Ecto neural progenitor cell (in vitro differentiated cells): ENCODE results near the gene VEGFC.

Experiments used
- DNase-seq: peaks from one replicate; pipeline ENCODE4 v3.0.0-alpha.2; 2018; ENCODE audit warnings: low spot score

The VEGFC gene

DNA sequence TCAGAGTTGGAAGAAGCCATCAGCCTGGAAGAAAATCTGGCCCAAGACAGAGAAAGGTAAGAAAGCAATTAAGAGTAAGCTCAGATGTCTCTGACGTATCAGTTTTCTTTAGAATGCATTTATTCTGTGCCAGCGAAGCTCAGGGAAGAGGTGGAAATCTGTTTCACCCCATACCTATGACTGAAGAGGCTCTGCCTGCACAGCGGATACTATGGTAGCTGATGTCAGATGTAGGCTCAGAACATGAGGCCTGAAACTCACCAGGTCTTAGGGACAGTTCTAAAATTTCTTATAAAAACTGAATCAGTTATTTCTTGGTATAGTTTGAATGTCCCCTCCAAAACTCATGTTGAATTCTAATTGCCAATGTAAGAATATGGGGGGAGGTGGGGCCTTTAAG lies 30.9 kb downstream of the VEGFC start:
- no peak for DNase-seq

DNA sequence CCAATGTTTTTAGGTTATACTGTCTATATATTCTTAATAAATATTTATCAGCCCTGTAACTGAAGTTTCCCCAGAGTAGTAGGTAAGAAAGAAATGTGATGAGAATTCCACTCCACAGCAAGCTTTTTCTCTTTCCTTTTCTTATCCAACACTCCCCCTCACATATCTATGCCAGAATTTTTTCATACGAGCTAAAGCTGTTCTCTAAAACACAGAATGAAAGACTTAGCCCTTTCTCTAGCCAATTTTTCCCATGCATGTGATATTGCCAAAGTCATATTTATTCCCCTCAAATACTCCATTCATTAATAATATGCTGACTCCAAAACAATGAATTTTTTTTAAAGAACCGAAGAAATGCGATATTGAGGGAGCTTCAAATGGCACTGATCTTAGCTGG lies 32.3 kb downstream of the VEGFC start:
- DNase-seq: no peak

DNA sequence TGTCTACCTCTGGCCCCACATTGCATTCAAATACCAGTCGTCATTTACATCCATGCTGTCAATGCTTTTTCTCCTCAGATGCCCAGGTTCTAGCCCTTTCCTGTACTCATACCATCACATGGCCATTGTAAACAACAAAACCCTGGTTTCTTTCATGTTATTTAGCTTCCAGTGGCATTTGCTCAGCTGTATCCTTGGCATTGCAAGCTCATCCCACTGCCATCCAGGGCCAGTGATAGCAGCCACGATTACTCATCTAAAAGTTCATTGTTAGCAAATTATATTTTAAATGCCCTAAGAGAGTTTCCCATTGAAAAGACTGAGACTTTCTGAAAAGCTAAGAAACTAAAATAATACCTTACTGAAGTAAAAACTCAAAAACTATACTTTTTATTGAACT lies 34.0 kb downstream of the VEGFC start:
- DNase-seq: no peak

DNA sequence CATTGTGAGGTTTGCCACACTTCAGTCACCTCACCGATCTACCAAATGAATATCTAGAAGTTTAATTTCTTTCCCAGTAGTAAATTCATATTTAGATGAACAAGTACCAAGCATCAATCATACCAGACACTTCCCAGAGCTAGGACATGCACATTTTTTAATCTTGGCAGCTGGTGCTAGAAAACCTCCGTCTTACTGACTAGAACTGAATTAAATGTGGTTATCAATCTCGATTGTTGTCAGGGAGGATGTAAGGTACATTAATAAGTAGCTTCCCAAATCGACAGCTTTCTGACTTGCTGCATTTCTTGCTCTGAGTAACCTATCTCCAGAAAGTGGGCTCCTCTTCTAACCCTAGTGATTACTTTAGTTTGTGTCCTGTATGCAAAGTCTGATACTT lies 34.4 kb downstream of the VEGFC start:
- DNase-seq: no peak

DNA sequence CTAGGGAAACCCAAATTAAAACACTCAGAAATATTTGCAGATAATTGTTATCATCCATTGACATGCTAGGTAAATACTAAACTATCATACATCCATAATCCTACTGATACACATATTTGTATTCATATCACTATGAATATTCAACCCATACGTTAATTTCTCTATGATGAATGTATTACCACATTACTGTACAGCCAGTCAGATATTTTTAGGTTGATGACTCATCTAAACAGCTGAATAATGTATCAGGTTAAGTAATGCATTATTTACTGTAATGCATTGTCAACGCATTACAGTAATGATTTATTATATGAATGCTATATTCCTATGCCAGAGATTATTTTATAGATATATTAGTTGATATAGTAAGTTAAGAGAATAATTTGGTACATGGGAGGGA lies 37.1 kb downstream of the VEGFC start:
- no peak for DNase-seq

DNA sequence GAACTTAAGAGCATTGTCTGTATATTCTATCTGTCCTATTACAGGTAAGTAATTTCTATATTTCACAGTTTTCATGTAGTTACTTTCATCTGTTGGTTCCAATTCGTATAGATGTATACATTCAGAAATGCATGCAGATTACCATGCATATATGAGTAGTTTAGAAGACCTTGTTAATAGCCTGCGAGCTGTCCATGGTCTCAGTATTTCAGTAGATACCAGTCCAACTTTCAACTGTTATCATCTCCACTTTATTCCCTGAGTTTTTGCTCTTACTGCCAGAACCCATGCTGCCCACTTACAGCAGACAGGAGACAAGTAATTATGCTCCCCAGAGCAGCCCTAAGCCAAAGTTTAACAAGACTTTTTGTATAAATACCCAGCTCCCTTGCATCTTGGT lies 37.7 kb downstream of the VEGFC start:
- DNase-seq: no peak

DNA sequence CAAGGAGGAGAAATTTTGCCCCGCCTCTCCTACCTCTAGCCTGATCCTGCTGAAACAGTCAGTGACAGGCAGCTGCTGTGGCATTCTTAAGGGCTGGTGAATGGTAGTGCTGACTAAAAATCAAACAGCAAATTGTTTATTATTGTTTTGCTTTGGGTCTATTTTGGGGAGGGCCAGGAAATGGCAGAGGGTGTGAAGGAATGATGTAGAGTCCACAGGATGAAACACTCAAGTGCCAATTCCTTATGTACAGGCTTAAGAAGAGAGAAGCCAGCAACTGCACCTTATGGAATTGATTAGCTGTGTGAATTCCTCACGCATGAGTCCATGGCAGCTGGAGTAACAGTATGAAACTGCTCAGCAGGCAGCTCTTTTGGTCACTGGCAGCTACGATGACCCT lies 39.7 kb downstream of the VEGFC start:
- no peak for DNase-seq

DNA sequence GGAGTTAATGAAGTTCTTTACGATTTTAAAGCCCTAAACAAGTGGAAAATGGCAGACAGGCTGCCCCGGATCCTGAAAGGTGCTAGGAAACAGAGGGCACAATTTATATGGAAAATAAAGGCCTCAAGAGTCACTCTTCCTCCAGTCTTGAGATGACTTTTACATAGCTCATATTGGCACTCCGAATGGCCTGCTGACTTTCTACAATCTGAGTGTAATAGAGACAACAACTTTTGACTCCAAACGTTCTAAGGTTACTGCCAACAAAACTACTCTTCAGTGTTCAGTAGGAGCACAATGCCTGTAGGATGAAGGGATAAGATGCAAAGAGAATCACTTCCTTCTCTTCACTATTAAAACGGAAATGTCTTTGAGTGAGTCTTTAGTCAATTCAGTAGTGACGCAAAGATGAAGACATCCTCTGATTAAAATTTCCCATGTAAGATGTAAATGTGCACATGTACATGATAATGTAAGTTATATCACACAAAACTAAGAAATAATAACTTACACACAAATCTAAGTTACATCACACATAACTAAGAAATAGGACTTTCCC lies 40.5 kb downstream of the VEGFC start:
- no peak for DNase-seq

DNA sequence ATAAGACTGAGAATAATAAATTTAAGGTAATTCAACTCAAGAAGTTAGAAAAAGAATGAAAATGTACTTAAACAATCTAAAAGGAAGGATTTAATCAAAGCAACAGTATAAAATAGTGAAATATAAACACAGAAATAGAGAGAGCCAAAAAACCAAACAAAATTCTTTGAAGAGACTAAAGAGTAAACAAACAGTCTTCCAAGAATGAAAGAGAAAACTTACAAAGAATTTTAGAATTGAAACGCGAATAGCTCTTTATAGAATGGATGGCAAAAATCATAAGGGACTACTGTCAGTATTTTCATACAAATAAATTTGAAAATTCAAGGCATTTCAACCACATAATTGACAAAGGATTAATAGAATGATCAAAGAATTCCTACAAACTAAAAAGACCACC lies 41.7 kb downstream of the VEGFC start:
- DNase-seq: no peak

DNA sequence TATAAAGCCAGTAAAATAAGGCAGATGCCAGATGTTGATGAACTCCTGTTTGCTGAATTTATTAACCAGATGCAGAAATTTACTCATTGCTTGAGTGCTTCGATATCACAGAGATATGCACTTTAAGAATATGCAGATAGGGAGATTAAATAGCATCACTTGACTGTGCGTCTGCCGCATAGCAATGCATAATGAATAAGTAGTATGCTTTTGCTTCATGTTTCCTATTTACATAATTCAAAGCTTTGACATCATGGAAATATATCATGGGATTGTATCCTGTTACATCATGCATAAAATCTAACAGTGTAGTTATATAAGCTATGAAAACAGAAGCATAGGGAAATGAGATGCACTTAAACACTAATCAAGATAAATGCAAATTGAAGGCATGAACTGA lies 45.9 kb downstream of the VEGFC start:
- DNase-seq: no peak

DNA sequence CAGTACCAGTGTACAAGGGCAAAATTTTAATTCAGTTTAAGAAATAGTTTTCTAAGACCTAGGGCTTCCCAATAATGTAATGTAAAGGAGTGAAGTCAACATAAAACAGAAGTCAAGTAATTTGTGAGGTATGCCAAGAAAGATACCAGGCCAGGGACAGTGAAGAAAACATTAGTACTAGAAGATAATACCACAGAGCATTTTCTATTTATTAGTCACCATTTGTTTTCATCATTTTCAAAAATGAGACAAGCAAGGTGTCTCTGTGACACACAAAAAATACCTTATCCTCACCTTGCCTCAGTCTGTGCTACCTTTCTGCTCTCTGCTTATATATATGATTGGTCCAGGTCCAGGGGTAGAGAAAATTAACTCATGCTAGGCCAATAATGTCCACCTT lies 46.8 kb downstream of the VEGFC start:
- DNase-seq: no peak

DNA sequence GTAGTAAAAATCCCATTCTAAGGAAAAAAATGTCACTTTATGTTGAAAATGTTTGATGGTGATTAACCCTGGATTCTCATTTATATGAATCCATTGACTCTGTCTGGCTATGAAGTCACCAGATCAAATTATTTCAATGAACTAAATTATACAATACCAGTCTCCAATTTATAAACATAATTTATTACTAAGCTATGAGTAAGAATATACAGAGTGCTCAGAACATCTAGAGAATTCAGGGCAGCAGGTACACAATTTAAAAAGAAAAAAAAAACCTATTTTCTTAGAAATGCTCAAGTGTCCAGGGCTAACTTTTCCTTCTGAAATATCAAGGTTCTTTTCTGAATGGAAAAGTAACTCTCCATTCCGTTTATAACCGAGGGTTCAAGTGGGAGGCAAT lies 48.6 kb downstream of the VEGFC start:
- DNase-seq: no peak

DNA sequence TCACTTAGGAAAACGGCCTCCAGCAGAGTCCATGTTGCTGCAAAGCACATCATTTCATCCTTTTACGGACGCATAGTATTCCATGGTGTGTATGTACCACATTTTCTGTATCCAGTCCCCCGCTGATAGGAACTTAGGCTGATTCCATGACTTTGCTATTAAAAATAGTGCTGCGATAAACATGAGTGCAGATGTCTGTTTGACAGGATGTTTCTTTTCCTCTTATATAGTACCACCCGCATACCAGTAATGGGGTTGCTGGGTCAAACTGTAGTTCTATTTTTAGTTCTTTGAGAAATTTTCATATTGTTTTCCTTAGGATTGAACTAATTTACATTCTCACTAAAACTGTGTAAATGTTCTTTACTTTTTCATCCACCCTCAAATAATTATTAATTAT lies 50.5 kb downstream of the VEGFC start:
- DNase-seq: no peak

DNA sequence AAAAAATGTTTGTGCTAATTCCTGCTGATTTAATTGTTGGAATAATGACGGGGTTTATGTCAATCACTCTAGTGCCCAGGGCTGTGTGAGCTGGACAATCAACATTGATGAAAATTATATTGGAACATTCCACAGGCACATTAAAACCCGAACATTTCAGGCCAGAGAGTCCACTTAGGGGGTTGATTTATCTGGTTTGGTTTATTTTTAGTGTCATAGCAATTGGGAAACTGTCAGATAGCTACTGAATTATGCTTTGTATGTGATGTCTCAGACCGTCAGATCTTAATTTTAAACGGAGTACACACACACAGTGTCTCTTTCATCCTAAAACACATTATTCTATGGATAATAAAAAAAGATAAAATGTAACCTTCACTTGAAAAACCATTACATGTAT lies 51.5 kb downstream of the VEGFC start:
- no peak for DNase-seq

DNA sequence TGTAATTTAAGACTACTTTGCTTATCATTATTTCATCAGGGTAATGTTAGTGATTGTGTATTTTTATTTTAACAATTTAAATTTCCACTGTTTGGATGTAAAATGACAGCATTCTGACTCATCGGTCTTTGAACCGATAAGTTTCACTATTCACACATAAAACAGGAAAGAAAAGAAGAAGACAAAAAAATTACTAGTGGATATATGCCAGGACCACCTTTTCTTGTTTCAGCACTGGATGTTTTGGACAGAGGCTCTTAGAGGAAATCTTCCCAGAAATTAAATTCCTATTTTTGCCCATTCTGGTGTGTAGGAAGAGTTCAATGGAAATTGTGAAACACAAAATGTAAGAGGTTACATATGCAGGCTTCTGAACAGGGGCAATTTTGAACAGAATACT lies 57.4 kb downstream of the VEGFC start:
- DNase-seq: no peak

DNA sequence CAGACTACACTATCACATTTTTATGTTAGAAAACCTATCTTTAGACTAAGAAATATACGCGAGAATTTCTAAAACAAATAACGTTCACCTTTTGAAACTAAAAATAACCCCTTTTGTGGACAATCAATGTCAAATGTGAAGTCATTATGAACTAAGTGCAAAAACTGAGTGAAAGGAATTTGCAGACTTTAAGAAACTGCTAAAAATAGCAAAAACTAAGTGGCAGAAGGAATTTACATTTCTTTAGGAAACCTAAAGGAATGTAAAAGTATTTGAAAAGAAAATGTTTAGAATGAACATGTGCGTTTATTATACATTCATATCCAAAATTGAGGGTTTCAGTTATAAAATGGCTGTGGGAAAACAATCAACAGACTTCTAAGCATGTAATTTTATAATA lies 58.3 kb downstream of the VEGFC start:
- no peak for DNase-seq

DNA sequence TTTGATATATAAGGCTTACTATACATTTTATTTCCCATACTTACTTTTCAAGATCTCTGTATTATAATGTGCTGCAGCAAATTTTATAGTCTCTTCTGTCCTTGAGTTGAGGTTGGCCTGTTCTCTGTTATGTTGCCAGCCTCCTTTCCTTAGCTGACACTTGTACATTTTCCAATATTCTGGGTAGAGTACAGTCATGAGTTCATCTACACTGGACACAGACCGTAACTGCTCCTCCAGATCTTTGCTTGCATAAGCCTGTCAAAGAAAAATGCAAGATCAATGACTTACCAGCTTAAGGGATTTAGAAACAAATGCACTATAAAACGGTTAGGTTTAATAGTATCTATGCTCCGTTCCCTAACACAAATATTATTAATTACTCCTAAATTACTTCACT lies 63.2 kb downstream of the VEGFC start:
- no peak for DNase-seq

DNA sequence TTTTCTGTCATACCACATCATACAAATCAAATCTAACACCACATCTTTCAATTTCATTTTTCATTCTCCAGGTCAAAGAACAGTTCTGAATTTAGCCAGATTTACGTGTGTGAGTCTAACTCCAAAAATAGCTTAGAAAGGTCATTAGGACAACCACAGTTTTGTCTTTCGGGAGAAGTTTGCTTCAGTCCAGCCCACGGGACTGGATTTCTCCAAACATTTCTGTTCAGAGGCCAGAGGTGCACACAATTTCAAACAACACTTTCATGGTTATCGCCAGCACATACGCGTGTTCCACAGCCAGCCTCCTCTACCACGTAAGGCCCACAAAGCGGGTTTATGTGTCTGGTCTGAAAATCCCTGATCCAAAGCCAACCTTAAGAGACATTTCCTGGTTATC lies 65.9 kb downstream of the VEGFC start:
- no peak for DNase-seq

DNA sequence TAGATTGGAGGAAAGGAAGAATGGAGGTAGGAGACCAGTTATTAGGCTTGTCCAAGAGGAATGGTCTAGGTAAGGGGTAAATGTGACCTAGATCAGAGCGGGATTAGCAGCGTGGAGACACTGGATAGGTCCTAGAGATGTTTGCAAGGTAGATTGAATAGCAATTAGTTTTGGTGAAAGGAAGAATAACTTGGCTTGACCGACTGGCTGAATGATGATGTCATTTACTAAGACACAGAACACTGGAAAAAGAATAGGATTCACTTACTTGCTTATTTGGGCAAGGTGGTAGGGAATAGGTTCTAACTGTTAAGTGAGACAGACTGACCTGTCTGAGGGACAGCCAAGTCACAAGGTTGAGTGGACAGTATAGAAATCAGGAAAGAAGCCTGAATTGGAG lies 71.3 kb downstream of the VEGFC start:
- no peak for DNase-seq

DNA sequence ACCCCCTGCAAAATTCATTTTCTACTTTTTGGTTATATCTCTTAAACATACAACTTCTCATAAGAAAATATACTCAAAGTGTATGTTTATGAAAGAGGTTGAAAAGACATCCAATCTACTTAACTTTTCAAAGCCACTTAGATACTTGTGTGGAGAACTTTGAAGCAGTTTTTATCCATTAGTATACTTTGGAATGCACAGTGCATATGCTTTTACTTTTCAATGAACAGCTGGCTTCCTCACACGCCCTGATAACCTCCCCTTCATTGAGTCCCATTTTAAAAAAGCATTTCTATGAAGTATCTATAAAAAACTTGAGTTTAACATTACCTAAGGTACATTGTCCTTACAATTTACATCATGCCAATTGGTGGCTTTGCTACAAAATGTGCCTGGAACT lies 73.8 kb downstream of the VEGFC start:
- DNase-seq: no peak

DNA sequence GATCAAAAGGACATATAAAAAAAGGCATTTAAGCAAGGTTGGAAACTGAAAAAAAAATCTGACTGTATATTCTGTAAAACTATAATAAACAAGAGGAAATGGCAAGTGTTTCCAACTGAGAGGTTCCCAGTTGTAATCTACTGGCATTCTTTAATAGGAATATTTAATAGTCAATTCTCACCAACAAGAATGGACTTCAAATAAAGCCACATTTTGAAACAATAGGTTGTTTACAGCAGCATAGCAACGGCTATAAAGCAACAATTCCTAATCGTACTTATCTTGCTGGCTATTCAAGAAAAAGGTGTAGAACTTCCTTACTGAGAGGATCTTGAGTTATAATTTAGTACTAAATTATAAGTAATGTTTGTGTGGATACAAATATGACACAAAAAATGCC lies 75.5 kb downstream of the VEGFC start:
- DNase-seq: no peak

DNA sequence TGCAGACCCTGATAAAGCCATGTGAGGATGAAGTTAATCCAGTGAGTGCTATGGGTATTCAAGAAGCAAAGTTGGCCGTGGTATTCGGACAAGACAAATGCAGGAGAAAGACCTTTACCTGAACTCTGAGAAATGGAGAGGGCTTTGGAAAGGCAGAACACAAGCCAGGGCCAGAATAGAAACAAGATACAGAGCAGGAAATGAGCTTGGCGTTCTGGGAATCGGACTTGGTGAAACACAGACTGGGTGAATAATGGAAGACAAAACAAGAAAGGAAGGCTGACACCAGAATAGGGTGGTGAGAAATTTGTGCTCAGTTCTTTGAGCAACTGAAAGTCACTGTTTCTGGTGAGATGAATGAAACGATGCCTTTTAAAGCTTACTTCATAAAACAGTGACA lies 83.3 kb downstream of the VEGFC start:
- no peak for DNase-seq

DNA sequence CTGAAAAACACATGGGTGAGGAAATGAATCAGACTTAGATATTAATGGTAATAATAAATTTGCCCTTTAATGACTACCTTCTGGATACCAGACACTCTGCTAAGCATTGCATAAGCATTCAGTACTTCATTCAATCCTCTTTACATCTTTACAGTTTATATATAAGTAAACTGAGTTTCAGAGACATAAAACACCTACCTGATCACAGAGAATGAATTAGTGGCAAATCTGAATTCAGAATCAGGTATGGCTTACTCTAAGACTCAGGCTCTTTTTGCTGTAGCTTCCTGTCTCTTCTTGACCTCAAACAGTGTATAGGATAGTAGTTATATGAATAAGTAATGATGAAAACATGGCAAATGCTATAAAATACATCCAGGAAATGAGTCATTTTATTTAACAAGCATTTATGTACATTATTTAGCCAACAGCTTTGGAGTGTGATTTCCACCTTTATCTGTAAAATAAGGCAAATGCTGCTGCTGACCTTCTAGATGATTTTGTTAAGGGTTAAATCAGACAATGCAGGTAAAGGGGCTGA lies 83.9 kb downstream of the VEGFC start:
- DNase-seq: no peak

DNA sequence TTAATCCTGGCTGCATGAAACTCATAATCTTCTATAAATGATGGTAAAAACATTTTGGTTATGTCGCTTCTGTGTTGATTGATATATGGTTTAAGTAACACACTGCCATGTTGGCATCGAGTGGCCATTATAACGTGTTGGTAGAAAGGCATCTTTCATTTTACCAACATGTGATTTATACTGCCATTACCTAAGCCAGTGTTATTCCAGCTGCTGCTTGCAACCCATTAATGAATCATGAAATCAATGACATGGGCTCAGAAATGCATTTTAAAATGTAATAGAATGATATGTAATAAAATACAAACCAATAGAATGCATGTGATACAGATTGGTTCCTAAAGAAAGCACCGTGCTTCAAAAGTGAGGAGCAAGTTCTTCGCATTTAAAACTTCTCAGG lies 102.0 kb downstream of the VEGFC start:
- no peak for DNase-seq

DNA sequence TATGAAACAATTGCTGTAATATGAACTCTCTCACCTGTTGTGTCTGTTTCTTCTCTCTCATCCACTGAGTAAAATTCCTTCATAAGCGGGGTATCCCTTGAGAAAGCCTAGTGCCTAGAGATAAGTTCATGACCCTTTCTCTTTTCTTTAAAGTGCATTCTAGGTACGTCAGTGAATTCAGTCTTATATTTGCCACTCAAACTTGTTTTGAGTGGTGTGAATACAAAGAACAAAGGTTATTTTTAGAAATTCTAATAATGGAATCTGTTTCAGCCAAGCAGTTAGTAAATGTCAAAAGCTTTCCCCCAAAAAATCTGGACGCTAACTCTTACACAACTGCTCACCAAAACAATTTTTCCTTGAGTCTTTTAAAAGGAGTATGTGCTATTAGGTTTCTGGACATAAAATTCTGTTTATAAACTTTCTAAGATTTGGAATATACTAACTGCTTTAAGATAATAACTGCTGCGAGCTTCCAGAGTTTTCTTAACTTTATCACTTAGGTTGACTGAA lies 112.0 kb downstream of the VEGFC start:
- DNase-seq: no peak
